Measurements from ENCODE around the gene CSTF1. TPM values are rescaled to one million over a fixed set of nuclear protein-coding genes. Genes with fewer than 3 reads are reported as not detected.

Gene CSTF1
- total RNA-seq, 1 donor from 2014 or later = 23.0 TPM

Other genes starting within 250 kb of the CSTF1 start
- not detected for gene MC3R, start 143.9 kb upstream of the CSTF1 start, total RNA-seq
- 39.7 TPM for gene FAM210B, start 33.7 kb upstream of the CSTF1 start, total RNA-seq
- gene AURKA, start 430 bp upstream of the CSTF1 start, total RNA-seq = 8.3 TPM
- gene CASS4, start 19.6 kb downstream of the CSTF1 start, total RNA-seq = 0.89 TPM
- gene RTF2, start 76.0 kb downstream of the CSTF1 start, total RNA-seq = 44.7 TPM
- not detected for gene FAM209A, start 132.1 kb downstream of the CSTF1 start, total RNA-seq
- gene FAM209B, start 140.6 kb downstream of the CSTF1 start, total RNA-seq = not detected
- gene TFAP2C, start 236.7 kb downstream of the CSTF1 start, total RNA-seq = 22.8 TPM

Measured in skin of body (tissue), 1 donor.